Measurements from ENCODE around the gene MMRN2. TPM values are rescaled to one million over a fixed set of nuclear protein-coding genes. Genes with fewer than 3 reads are reported as not detected.

Gene MMRN2
- total RNA-seq, 1 donor from 2014 or later = 0.27 TPM

- ATAC-seq (ENCODE audit: low read depth) = peak; percentile 97
- ChIA-PET POLR2A (interaction anchor here (0.6 to 1.3 kb wide), 4 partner anchors 9 to 316 kb away, joined by 3 to 7 read pairs (median 6); no protein-coding TSS in a partner anchor), CTCF (interaction anchor here (0.5 to 3.5 kb wide), 4 partner anchors 11 to 197 kb away, joined by 3 to 15 read pairs (median 4); no protein-coding TSS in a partner anchor)
- H3K27ac Mint-ChIP-seq = peak overlapping the region; percentile 35
- intact Hi-C loops (cut with micrococcal nuclease) = loop anchor here (1.0 to 2.0 kb wide), 2 partner anchors 132 to 178 kb away; partner anchors contain the start of gene BMPR1A
- no peaks in the 10 kb centered on the region for H3K27me3 Mint-ChIP-seq
- H3K4me1 Mint-ChIP-seq = peaks cover 8% of the 10 kb centered on the region
- no peaks in the 10 kb centered on the region for H3K9me3 Mint-ChIP-seq
- peak overlapping the region; percentile 5 for H3K4me3 Mint-ChIP-seq
- DNase-seq = no peak
- peaks cover 5% of the 10 kb centered on the region for H3K36me3 Mint-ChIP-seq (ENCODE audit: low read depth)
- no peak for TF ChIP-seq CTCF (IDR thresholded peaks at IDR 0.05)
Observed at GRCh38 chr10:86888585-86889381, 68.6 kb downstream of the MMRN2 start.

Other genes with a start within 250 kb of the MMRN2 start
- 10.1 and 11.8 TPM in 2 replicates for gene BMPR1A, start 201.0 kb downstream of the MMRN2 start, total RNA-seq
- gene SNCG, start 984 bp upstream of the MMRN2 start, total RNA-seq = not detected in 2 replicates
- 7.9 and 9.5 TPM in 2 replicates for gene ADIRF, start 10.9 kb upstream of the MMRN2 start, total RNA-seq
- not detected in 2 replicates for gene FAM25A, start 62.7 kb upstream of the MMRN2 start, total RNA-seq
- 96.5 and 98.4 TPM in 2 replicates for gene GLUD1, start 137.2 kb upstream of the MMRN2 start, total RNA-seq
- gene SHLD2, start 137.6 kb upstream of the MMRN2 start, total RNA-seq = 29.3 and 29.6 TPM in 2 replicates

Data from activated B cell treated with CpG ODN at 0.5 μM for 24 hours (primary cell).